GM18526 (cell line): ENCODE measurements around the gene ZBTB20.

Experiments used
- POLR2A ChIP-seq: IDR thresholded peaks from 3 replicates; pipeline ENCODE4 v1.6.1; 2011; ENCODE audit not compliant: insufficient read length; ENCODE audit errors: extremely low read depth

Gene ZBTB20

DNA sequence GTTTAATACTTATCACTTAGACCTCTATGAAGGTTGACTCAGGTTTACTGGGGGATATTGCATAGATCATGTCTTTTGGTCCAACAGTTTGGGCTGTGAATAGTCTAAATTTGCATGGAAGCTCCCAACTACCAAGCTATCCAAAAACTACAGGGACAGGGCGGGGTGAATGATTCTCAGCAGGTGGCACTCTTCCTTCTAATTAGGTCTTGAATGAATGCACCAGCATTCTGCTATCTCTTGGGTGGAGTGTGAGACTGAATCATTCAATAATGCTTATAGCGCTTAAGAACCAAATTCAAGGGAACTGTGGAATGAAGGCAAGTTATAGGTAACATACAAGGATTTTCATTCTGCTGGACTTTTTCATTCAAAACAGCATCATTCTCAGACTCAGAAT, 507.0 kb downstream of the ZBTB20 start:
- no peak for TF ChIP-seq POLR2A

DNA sequence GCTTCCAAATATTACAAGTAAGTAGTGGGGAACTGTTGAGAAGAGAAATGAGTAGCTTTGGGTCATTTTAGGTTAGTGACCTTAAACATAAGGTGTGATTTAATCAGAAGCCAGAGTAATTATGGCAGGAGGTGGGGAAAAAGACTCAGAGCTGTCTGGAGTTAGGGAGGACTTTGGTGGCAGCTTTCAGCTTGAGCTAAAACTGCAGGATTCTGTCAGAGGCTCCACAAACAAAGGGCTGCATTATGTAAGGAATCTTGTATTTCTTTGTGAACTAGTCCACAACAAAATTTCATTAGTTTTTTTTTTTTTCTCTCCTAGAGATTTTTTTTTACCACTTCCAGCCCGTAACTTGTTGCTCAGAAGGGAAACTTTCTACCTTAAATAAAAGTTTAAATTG, 507.9 kb downstream of the ZBTB20 start:
- no peak for TF ChIP-seq POLR2A

DNA sequence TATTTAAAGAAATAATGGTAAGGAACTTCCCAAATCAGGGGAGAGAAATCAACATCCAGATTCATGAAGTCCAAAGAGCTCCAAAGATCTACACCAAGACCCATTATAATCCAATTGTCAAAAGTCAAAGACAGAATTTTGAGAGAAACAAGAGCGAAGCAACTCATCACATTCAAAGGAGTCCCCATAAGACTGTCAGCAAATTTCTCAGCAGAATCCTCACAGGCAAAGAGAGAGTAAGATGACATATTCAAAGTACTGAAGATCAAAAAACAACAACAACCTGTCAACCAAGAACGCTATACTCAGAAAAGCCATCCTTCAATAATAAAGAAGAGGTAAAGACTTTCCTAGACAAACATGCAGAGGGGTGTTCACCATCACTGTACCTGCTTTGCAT, 511.2 kb downstream of the ZBTB20 start:
- no peak for TF ChIP-seq POLR2A

DNA sequence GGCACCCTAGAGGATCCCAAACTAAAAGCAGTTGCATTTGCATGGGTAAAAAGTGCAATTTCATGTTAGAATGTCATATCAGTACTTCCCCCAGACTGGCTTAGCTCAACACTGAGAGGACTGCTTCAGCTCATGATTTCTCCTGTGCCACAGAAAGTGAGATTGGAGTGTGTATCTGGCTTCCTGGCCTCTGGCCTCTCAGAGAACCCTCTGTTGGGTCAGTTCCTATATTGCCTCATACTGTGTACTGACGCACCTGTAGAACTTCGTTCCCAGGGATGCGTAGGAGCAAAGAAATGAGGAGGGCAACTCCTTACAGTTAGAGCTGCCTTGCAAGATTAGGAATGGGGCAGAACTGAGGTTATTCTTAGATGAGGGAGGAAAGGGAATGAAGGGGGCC, 512.5 kb downstream of the ZBTB20 start:
- TF ChIP-seq POLR2A: no peak

DNA sequence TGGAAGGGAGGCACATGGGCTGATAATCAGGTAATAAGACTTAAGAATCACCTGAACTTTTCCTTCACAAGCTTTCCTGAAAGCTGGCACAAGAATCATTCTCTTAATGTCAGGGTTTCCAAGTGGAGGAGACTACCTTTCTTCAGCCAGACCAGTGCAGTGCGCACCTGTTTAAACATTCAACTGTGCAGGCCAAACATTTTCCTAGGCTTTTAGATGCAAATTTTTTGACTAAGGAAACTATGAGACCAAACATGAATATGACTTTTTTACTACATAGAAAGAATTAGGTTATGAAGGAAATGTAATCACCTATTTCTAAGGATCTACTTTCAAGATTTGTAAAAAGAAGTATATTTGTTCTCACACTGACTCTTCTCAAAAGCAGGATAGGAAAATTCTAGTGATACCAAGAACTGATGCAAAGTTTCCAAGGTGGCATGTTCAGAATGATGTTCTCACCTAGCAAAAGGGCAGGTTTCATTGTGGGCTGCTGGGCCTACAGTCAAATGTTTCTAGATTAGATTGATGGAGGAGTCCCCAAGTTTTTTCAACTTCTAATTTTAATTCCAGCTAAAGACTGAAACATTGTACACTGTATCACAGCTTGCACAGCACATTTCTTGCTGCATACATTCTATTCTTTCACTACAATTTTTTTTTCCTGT, 514.2 kb downstream of the ZBTB20 start:
- no peak for TF ChIP-seq POLR2A

DNA sequence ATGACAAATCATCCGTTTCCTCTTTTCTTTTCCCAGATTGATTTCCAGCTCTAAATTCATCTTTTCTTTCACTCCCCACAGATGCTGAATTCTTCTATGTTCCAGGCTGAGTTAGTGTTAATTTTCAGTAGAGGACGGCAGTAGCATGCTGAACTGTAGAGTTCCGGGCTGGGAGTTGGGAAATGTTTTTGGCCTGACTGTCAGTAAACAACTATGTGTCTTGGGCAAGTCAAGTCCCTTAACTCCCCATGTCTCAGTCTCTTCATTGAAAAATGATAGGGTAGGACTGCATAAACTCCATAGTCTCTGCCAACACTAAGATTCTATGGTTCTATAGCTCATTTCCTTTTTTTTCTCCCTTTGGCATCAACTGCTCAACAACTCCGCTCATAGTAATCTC, 519.3 kb downstream of the ZBTB20 start:
- no peak for TF ChIP-seq POLR2A

DNA sequence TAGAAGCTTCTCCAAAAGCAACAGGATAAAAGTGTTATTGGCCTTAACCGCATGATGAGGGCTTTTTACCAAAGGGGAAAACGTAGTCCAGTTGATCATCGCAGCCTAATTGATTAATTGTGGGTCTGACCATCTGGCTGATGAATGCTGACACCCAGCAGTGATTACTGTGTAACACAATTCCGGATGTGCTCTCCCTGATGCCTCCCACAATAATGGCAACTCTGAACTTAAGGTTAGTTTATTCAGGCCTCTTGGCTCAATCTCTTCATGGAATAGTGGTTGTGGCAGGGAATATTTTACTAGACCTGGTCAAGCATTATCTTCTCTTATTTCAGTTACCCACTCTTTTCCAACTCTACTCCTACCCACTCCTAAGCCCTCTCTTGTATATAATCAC, 520.3 kb downstream of the ZBTB20 start:
- TF ChIP-seq POLR2A: no peak

DNA sequence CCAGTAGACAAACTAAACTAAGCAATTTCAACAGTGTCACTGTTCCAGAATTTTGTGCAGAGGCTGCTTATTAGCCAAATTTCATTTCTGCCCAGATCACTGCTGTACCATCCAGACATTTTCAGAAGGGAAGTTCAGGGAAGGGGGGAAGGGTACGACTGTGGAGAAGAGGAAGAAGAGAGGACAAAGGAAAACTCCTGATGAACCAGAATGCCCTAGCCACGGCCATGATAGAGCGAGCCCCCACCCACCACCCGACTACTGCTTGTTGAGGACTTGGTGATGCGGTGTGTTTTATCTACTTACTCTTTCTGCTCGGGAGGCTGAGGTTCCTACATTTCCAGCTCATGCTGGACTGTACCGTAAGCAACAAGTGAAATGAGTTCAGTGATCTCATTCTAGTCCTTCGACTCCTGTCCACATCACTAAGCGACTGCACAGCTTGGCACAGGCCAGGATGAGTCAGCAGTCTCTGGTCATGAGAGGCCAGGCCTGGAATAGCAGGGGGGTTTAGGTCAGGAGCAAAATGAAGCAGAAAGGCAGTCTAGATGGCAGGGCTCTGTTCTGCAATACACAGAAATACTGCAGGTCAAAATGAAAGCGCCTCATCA, 522.4 kb downstream of the ZBTB20 start:
- TF ChIP-seq POLR2A: no peak

DNA sequence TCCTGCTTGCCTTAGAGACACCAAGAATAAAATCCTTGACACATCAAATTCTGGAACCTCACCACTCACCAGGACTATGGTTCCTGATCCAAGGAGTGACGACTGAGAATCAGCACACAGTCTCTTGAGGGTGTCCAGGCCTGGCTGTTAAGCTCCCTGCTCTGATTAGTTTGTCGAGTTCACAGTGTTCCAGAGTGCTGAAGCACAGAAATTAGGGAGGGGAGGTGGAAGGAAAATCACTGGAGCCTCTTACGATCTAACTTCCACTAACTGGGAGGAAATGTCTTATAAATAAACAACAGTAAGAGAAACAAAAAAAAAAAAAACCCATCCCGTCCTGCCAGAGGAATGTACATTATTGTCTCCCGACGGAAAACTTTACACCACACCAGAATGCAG, 523.0 kb downstream of the ZBTB20 start:
- no peak for TF ChIP-seq POLR2A

DNA sequence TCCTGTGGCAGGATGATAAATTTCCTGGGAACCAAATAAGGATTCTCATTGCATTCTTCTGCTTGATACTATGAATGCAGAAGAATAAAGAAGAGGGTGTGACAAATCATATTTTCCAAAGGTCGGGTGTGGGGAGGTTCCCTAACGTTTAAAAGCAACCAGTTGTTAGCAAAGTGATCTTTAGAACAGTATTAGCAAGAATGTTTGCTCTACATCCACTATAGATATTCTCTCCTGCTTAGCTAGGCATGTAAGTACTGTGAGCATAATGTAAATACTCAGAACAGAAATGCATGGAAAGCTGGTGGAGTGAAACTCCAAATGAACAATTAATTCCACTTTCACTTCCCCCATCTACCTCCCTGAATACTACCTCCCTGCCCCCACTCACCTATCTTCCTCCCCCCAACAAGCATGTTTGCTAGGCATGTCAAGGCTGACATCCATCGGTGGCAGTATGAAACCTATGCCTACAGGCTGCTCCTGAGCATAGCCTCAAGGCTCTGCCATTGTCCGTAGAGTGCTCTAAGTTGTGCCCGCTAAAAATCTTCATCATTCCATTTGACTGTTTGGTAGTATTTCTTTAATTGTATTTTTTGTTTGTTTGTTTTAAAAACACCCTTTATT, 523.6 kb downstream of the ZBTB20 start:
- TF ChIP-seq POLR2A: no peak

DNA sequence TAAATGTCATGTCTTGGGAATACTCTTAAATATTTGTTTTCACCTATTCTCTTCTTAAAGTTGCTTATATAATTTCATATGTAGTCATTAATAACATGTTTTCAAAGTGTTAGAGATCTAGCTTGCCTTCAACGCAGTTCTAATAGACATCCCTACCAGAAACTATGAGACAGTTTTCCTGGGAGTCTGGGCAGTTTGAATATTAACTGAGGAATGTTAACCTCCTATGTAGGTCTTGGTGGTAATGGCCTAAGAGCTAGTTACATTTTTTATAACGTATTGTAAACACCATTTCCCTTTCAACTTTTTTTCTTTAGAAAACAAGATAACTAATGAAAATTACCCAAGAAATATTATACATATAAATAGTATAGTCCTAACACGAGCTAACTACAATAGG, 525.1 kb downstream of the ZBTB20 start:
- TF ChIP-seq POLR2A: no peak

DNA sequence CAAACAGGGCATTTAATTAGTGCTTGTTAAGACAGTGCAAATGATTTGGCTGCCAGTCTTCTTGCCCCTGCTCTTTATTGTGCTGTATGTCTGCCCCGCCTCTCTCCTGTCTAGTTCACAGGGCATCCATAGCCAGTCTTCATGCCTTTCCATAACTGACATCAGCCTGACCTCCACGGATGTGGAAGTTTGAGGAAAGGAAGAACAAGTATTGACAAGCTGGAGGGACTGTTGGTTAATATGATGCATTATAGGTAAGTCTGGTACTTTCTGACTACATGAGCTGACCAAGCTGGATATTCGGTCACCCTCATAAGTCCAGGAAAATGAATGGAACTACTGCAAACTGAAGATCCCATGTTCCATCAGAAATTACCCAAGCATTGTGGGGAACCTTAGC, 527.3 kb downstream of the ZBTB20 start:
- no peak for TF ChIP-seq POLR2A

DNA sequence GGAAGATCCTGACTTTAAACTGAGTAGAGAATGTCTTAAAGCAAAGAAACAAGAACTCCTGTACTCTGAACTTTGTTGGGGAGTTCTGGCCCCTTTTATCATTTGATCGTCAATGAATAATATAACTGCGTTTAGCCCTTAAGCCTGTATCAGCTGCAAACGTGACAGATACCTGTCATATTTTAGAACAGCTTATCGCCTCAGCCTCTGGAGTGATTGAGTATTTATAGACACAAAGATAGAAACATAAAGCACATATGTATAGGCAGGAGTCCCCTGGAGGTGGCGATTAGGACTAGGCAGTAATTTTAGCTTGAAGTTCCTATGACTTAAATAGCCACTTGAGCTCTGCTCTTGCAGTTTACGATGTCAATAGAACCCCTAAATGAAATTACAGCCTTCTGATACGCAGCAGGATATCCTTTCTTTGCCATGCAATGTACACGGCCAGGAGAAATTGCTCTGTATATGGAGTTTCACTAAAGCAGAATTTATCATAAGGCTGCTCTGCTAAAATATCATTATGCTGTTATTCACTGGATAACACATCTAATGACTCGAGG, 531.5 kb downstream of the ZBTB20 start:
- no peak for TF ChIP-seq POLR2A

DNA sequence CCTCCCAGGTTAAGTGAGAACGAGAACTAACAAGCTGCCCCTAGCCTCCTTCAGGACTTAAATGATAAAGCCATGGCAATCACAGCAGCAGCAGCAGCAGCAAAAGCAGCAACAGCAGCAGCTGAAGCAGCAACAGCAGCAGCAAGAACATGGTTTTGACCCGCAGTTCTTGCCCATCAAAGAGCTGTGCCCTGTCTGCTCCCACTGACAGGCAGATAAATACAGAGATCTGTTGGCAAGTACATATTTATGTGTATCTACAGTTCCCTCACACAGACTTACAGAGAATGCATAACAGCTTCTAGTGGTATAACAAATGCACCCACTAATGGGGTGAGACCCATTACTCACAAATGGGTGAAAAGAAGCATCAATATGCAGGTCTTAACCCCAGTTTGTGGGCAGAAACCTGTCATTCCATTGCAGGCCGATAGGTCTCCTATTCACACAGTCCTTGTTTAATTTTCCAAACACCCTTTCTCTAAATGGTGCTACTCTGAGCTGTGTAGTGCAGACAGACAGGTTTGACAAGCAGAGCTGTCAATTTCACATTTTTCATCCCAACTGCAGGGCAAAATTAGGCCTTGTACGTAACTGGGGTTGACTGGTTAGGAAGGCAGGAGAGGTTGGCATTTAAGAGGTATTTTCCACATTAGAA, 537.0 kb downstream of the ZBTB20 start:
- TF ChIP-seq POLR2A: no peak

DNA sequence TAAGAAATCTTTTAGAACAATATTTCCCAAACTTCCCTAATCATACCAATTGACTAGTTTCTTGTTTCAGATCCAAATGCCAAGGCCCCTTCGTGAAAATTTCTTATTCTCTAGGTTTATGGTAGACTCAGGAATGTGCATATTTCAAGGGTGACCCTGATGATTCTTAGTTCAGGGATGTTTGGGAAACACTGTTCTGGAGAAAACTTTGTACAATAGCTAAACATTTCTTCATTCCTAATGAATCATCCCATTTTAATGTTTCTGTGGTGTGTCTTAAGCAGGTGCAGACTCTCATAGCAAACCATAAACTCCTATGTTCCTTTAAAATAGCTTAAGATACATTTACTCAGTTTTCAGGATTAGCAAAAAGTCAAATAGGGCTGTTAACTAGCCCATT, 538.8 kb downstream of the ZBTB20 start:
- TF ChIP-seq POLR2A: no peak

DNA sequence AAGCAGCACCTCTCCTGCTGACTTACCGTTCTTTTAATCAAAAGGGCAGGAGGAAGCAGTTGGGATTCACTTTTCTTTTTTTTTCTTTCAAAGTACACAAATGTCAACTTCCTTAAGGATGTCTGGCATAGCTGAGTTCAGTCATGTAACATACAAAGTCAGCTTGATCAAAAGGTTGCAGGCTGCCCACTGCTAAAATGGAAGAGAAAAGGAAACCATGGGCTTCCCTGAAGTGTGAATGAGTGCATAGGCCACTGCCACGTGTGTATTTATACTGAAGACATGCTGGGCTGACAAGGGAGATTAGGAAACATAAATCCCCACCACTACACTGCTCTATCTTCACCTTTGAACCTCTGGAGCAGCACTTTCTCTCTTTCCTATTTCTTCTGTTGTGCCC, 540.8 kb downstream of the ZBTB20 start:
- no peak for TF ChIP-seq POLR2A
